IPS-15b (cell line): Measurements from ENCODE around the gene FAM53B.

ENCODE experiments used
- H3K27me3 ChIP-seq: one replicate; pipeline ENCODE4 v1.6.1; 2013; ENCODE audit warnings: low read length; ENCODE audit not compliant: control insufficient read depth, insufficient read depth
- H3K36me3 ChIP-seq: one replicate; pipeline ENCODE4 v1.6.1; 2013; ENCODE audit warnings: low read length; ENCODE audit not compliant: control insufficient read depth, insufficient read depth
- H3K4me1 ChIP-seq: one replicate; pipeline ENCODE4 v1.6.1; 2013; ENCODE audit warnings: mild to moderate bottlenecking, low read length; ENCODE audit not compliant: control insufficient read depth, insufficient read depth
- H3K4me3 ChIP-seq: one replicate; pipeline ENCODE4 v1.5.1; 2013; ENCODE audit warnings: low read depth, low read length
- H3K9ac ChIP-seq: one replicate; pipeline ENCODE4 v1.6.1; 2013; ENCODE audit warnings: low read depth, mild to moderate bottlenecking, low read length
- H3K9me3 ChIP-seq: one replicate; pipeline ENCODE4 v1.6.1; 2013; ENCODE audit warnings: mild to moderate bottlenecking, low read length; ENCODE audit not compliant: control insufficient read depth, insufficient read depth

The FAM53B gene

GRCh38 chr10:124740369-124741280, 3.6 kb downstream of the FAM53B start:
- H3K4me3 ChIP-seq = peak overlapping the region; percentile 10
- peaks cover 13% of the 10 kb centered on the region for H3K27me3 ChIP-seq
- peaks cover 51% of the 10 kb centered on the region for H3K4me1 ChIP-seq
- H3K36me3 ChIP-seq = no peaks in the 10 kb centered on the region
- no peaks in the 10 kb centered on the region for H3K9me3 ChIP-seq
- H3K9ac ChIP-seq = no peak overlapping the region

GRCh38 chr10:124739986-124740368, 4.2 kb downstream of the FAM53B start:
- H3K36me3 ChIP-seq = no peaks in the 10 kb centered on the region
- peaks cover 48% of the 10 kb centered on the region for H3K4me1 ChIP-seq
- H3K4me3 ChIP-seq = peak overlapping the region; percentile 10
- H3K9ac ChIP-seq = no peak overlapping the region
- H3K27me3 ChIP-seq = peaks cover 13% of the 10 kb centered on the region
- H3K9me3 ChIP-seq = no peaks in the 10 kb centered on the region

GRCh38 chr10:124739119-124739921, 4.9 kb downstream of the FAM53B start:
- no peak overlapping the region for H3K9ac ChIP-seq
- H3K4me1 ChIP-seq = peaks cover 45% of the 10 kb centered on the region
- H3K36me3 ChIP-seq = no peaks in the 10 kb centered on the region
- peaks cover 13% of the 10 kb centered on the region for H3K27me3 ChIP-seq
- H3K4me3 ChIP-seq = peak overlapping the region; percentile 10
- no peaks in the 10 kb centered on the region for H3K9me3 ChIP-seq

GRCh38 chr10:124738441-124738840, 5.7 kb downstream of the FAM53B start:
- no peaks in the 10 kb centered on the region for H3K36me3 ChIP-seq
- peaks cover 13% of the 10 kb centered on the region for H3K27me3 ChIP-seq
- H3K9me3 ChIP-seq = no peaks in the 10 kb centered on the region
- H3K4me3 ChIP-seq = no peak overlapping the region
- H3K9ac ChIP-seq = no peak overlapping the region
- H3K4me1 ChIP-seq = peaks cover 45% of the 10 kb centered on the region

- Histone ChIP-seq H3K9ac (no peak overlapping the region), H3K9me3 (no peaks in the 10 kb centered on the region)
Measured at GRCh38 chr10:124737708-124738107, 6.5 kb downstream of the FAM53B start.

GRCh38 chr10:124737221-124737620, 7.0 kb downstream of the FAM53B start:
- Histone ChIP-seq H3K4me1 (peaks cover 42% of the 10 kb centered on the region), H3K27me3 (peaks cover 7% of the 10 kb centered on the region), H3K36me3 (no peaks in the 10 kb centered on the region), H3K9ac (no peak overlapping the region), H3K4me3 (no peak overlapping the region), H3K9me3 (no peaks in the 10 kb centered on the region)

More at GRCh38 chr10:124737708-124738107, 6.5 kb downstream of the FAM53B start:
- Histone ChIP-seq H3K4me1 (peaks cover 45% of the 10 kb centered on the region), H3K4me3 (no peak overlapping the region), H3K27me3 (peaks cover 12% of the 10 kb centered on the region), H3K36me3 (no peaks in the 10 kb centered on the region)

GRCh38 chr10:124736491-124737136, 7.6 kb downstream of the FAM53B start:
- no peaks in the 10 kb centered on the region for H3K36me3 ChIP-seq
- H3K9ac ChIP-seq = no peak overlapping the region
- peaks cover 38% of the 10 kb centered on the region for H3K4me1 ChIP-seq
- peaks cover under 1% of the 10 kb centered on the region for H3K27me3 ChIP-seq
- no peaks in the 10 kb centered on the region for H3K9me3 ChIP-seq
- no peak overlapping the region for H3K4me3 ChIP-seq

- Histone ChIP-seq H3K27me3 (no peaks in the 10 kb centered on the region), H3K9me3 (no peaks in the 10 kb centered on the region), H3K9ac (no peak overlapping the region), H3K36me3 (no peaks in the 10 kb centered on the region), H3K4me1 (peaks cover 31% of the 10 kb centered on the region), H3K4me3 (no peak overlapping the region)
Measured at GRCh38 chr10:124735491-124736286, 8.5 kb downstream of the FAM53B start.

GRCh38 chr10:124734311-124735166, 9.6 kb downstream of the FAM53B start:
- H3K9me3 ChIP-seq = no peaks in the 10 kb centered on the region
- H3K9ac ChIP-seq = no peak overlapping the region
- peaks cover 20% of the 10 kb centered on the region for H3K4me1 ChIP-seq
- H3K4me3 ChIP-seq = no peak overlapping the region
- no peaks in the 10 kb centered on the region for H3K36me3 ChIP-seq
- no peaks in the 10 kb centered on the region for H3K27me3 ChIP-seq

GRCh38 chr10:124733571-124734245, 10.5 kb downstream of the FAM53B start:
- Histone ChIP-seq H3K9me3 (no peaks in the 10 kb centered on the region), H3K36me3 (no peaks in the 10 kb centered on the region), H3K27me3 (no peaks in the 10 kb centered on the region), H3K4me1 (peaks cover 11% of the 10 kb centered on the region), H3K4me3 (no peak overlapping the region), H3K9ac (no peak overlapping the region)
